Gastrocnemius medialis (tissue), 4 donors: ENCODE data around the gene SQSTM1. TPM values are rescaled to one million over a fixed set of nuclear protein-coding genes. Genes with fewer than 3 reads are reported as not detected.

ENCODE experiments used
- ATAC-seq, 2 donors: fragments of 150-250 bp; one replicate each; pipeline ENCODE4 v1.9.1; 2016
- DNase-seq, 2 donors: peaks; one replicate each; pipeline ENCODE4 v3.0.0-alpha.2; 2019
- H3K27ac ChIP-seq, 4 donors: fragments of 200-600 bp; sonication (generic); 1 replicate in 1 of 4; 2 replicates in 3 of 4; pipeline ENCODE4 v1.5.1; 2016 to 2018; ENCODE audit warnings: mild to moderate bottlenecking in 2 of 4, moderate library complexity in 1 of 4
- H3K27me3 ChIP-seq, 3 donors: fragments of 200-600 bp; sonication (generic) in 2 of 3; 1 replicate in 1 of 3; 2 replicates in 2 of 3; pipeline versions ENCODE4 v1.5.1 to v1.6.0; 2016 to 2019; ENCODE audit warnings: mild to moderate bottlenecking in 1 of 3, moderate library complexity in 1 of 3
- H3K36me3 ChIP-seq, 2 donors: fragments of 200-600 bp; sonication (generic) in 1 of 2; one replicate each; pipeline ENCODE4 v1.5.1; 2017 to 2018
- H3K4me1 ChIP-seq, 2 donors: fragments of 200-600 bp; sonication (generic) in 1 of 2; one replicate each; pipeline ENCODE4 v1.5.1; 2016 to 2017; ENCODE audit warnings: mild to moderate bottlenecking in 2 of 2
- H3K4me3 ChIP-seq, 4 donors: fragments of 200-600 bp; sonication (generic) in 3 of 4; 1 replicate in 1 of 4; 2 replicates in 3 of 4; pipeline ENCODE4 v1.5.1; 2016 to 2019; ENCODE audit warnings: mild to moderate bottlenecking in 2 of 4
- H3K9me3 ChIP-seq, 3 donors: fragments of 200-600 bp; sonication (generic) in 2 of 3; 1 replicate in 1 of 3; 2 replicates in 2 of 3; pipeline ENCODE4 v1.5.1; 2016 to 2019
- POLR2A ChIP-seq, 2 donors: fragments of 450-650 bp; IDR thresholded peaks; one replicate each; pipeline ENCODE4 v1.6.1; 2017; ENCODE audit warnings: antibody characterized with exemption in 2 of 2, mild to moderate bottlenecking in 2 of 2, moderate library complexity in 2 of 2
- in situ Hi-C, 4 donors: fragments of 200-750 bp; cut with MboI; loops; one replicate each; pipeline versions ENCODE4 v1.15.0 to v1.8.0; 2017; ENCODE audit warnings: low sequenced_read_pairs in 4 of 4
- intact Hi-C: fragments of 100-400 bp; cut with DNase I; formaldehyde crosslinking; loops from one replicate; pipeline ENCODE4 v1.15.1; 2023; ENCODE audit warnings: low total_unique reads
- total RNA-seq, 4 donors: library from RNA; depleted of rRNA; stranded (reverse); fragments of >200 nt; gene quantifications; one replicate each; pipeline versions ENCODE4 v1.1.0 to v1.2.3, GENCODE V29; 2016
- TF ChIP-seq, protein P1 (sequence below), 5 experiments: fragments of 450-650 bp in 3 of 5; fragments of 200-600 bp in 2 of 5; sonication (generic) in 2 of 5; IDR thresholded peaks in 4 of 5; conservative IDR thresholded peaks in 1 of 5; 1 replicate in 4 of 5; 2 replicates in 1 of 5; pipeline ENCODE4 v1.5.1; 2016 to 2019; ENCODE audit warnings: antibody characterized with exemption in 5 of 5, mild to moderate bottlenecking in 3 of 5, moderate library complexity in 3 of 5

The SQSTM1 gene
- total RNA-seq, 4 donors from 2014 or later = 1,080 to 1,340 (median 1,178) TPM

DNA sequence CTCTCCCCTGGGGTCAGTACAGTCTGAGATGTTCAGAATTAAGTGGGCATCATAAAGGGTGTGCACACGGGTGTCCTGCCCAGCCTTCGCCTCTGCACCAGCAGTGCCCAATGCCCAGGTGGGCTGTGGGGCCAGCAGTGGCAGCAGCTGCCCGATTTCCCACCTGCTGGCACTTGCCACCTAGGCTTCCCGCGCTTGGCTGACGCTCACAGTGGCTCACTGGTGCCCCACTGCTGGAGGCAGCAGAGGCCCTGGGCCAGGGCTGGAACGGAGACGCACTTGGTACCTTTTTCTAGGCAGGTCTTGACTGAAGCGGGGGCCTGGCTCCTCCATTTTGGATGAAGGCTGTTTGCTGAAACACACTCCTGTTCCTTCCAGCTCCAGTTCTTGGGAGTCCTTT is 20.9 kb downstream of the SQSTM1 start:
- in situ Hi-C loops = no loop called here
- no peaks in the 10 kb centered on the region for H3K9me3 ChIP-seq
- H3K27me3 ChIP-seq = no peaks in the 10 kb centered on the region
- TF ChIP-seq POLR2A (IDR thresholded peaks at IDR 0.05) = no peak
- TF ChIP-seq, protein P1, sequence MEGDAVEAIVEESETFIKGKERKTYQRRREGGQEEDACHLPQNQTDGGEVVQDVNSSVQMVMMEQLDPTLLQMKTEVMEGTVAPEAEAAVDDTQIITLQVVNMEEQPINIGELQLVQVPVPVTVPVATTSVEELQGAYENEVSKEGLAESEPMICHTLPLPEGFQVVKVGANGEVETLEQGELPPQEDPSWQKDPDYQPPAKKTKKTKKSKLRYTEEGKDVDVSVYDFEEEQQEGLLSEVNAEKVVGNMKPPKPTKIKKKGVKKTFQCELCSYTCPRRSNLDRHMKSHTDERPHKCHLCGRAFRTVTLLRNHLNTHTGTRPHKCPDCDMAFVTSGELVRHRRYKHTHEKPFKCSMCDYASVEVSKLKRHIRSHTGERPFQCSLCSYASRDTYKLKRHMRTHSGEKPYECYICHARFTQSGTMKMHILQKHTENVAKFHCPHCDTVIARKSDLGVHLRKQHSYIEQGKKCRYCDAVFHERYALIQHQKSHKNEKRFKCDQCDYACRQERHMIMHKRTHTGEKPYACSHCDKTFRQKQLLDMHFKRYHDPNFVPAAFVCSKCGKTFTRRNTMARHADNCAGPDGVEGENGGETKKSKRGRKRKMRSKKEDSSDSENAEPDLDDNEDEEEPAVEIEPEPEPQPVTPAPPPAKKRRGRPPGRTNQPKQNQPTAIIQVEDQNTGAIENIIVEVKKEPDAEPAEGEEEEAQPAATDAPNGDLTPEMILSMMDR (IDR thresholded peaks at IDR 0.05 in 4 of 5, conservative IDR thresholded peaks at IDR 0.05 in 1 of 5) = no peak
- H3K36me3 ChIP-seq = peaks cover 0 to 27% of the 10 kb centered on the region in 2 donors
- peak overlapping the region; percentile 87 to 92 (median 88) for H3K27ac ChIP-seq
- H3K4me1 ChIP-seq = peaks cover 20 to 36% of the 10 kb centered on the region in 2 donors
- intact Hi-C loops = loop anchor here (2.0 kb wide), 1 partner anchor 23 kb away; no protein-coding TSS in a partner anchor
- DNase-seq (no peak), ATAC-seq (no peak)
- H3K4me3 ChIP-seq = no peak overlapping the region

DNA sequence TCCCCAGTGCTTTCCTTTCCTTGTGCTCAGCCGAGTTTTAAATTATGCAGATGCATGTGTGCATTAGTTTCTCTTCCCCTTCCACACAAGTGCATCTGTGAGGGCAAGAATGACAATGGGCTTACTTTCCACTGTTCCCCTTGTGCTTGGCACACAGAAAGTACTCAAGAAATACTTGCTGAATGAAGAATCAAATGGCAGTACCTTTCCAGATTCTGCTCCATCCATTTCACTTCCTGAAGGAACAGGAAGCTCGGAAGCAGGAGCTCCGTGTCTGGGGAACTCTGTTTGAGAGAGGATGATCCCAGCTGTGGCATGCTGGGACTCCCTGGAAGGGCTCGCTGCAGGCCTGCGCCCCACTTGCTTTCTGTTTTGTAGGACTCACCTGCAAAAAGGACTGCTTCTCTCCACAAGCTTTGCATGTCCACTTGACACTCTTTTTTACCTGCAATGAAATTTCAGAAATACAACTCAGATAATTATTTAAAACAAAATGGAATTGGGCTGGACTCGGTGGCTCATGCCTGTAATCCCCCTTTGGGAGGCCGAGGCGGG is 32.4 kb downstream of the SQSTM1 start:
- Histone ChIP-seq H3K36me3 (peaks cover 0 to 52% of the 10 kb centered on the region in 2 donors), H3K27ac (no peak overlapping the region), H3K9me3 (no peaks in the 10 kb centered on the region), H3K27me3 (no peaks in the 10 kb centered on the region), H3K4me1 (peaks cover 0 to 6% of the 10 kb centered on the region in 2 donors), H3K4me3 (no peak overlapping the region)
- intact Hi-C loops (no loop called here), in situ Hi-C loops (loop anchor here in 1 of 4 donors (25.0 kb wide), 1 partner anchor 91 kb away; no protein-coding TSS in a partner anchor)
- TF ChIP-seq, protein P1 (IDR thresholded peaks at IDR 0.05 in 4 of 5, conservative IDR thresholded peaks at IDR 0.05 in 1 of 5) = no peak
- no peak for TF ChIP-seq POLR2A (IDR thresholded peaks at IDR 0.05)
- DNase-seq = no peak
- no peak for ATAC-seq

DNA sequence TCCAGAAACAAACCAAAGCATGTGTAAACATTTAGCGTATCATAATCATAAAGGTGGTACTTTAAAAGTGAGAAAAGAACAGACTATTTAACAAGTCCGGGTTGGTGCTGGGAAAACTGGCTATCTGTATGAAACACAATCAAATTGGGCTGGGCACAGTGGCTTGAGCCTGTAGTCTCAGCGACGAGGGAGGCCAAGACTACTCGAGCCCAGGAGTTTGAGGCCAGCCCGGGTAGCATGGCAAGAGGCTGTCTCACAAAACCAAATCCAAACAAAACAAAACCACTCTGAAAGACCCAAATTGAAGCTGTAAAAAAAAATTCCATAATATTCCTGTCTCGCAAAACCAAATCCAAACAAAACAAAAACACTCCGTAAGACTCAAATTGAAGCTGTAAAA is 33.7 kb downstream of the SQSTM1 start:
- Histone ChIP-seq H3K36me3 (peaks cover 0 to 39% of the 10 kb centered on the region in 2 donors), H3K27ac (no peak overlapping the region), H3K9me3 (no peaks in the 10 kb centered on the region), H3K27me3 (no peaks in the 10 kb centered on the region), H3K4me3 (no peak overlapping the region), H3K4me1 (peaks cover 4 to 7% of the 10 kb centered on the region in 2 donors)
- TF ChIP-seq, protein P1 (IDR thresholded peaks at IDR 0.05 in 4 of 5, conservative IDR thresholded peaks at IDR 0.05 in 1 of 5) = no peak
- no peak for TF ChIP-seq POLR2A (IDR thresholded peaks at IDR 0.05)
- DNase-seq = no peak
- in situ Hi-C loops = loop anchor here in 1 of 4 donors (25.0 kb wide), 1 partner anchor 92 kb away; no protein-coding TSS in a partner anchor
- ATAC-seq = no peak
- intact Hi-C loops = no loop called here

DNA sequence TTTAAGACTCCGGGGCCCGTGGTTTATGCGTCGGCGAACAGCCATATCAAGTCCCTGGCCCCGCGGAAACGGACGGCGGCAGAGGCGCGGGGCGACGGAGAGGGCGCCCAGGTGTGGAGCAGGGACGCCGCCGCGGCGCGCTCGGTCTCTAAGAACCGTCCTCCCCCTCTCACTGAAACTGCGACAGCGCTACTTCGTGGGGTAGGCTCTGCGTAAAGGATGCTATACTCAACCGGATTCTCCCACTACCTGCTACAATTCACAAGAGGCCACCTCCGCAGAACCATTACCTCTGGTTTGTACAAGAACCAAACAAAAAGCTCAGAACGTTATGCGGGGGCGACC is 37.5 kb downstream of the SQSTM1 start:
- Histone ChIP-seq H3K27ac (peak overlapping the region; percentile 89 to 98 (median 97)), H3K4me3 (peak overlapping the region; percentile 86 to 98 (median 92)), H3K9me3 (no peaks in the 10 kb centered on the region), H3K36me3 (peaks cover 0 to 16% of the 10 kb centered on the region in 2 donors), H3K4me1 (peaks cover 13 to 16% of the 10 kb centered on the region in 2 donors), H3K27me3 (no peaks in the 10 kb centered on the region)
- no peak for TF ChIP-seq POLR2A (IDR thresholded peaks at IDR 0.05)
- TF ChIP-seq, protein P1 (IDR thresholded peaks at IDR 0.05 in 4 of 5, conservative IDR thresholded peaks at IDR 0.05 in 1 of 5) = no peak
- in situ Hi-C loops = loop anchor here in 1 of 4 donors (25.0 kb wide), 1 partner anchor 96 kb away; no protein-coding TSS in a partner anchor
- DNase-seq (no peak), ATAC-seq (peak; percentile 62 to 66)
- intact Hi-C loops = loop anchor here (1.0 to 5.0 kb wide), 7 partner anchors 18 to 181 kb away; partner anchors contain the start of genes CANX and TBC1D9B
